ENCODE measurements around the gene OR2J3.

The OR2J3 gene

GRCh38 chr6:29107758-29108157, at the start of gene OR2J3:
Gene OR2J3 (plus strand): TSS chr6:29108058. CDS start chr6:29111891, 3,833 bp downstream.
- no peak for DNase-seq
- H3K27me3 ChIP-seq (replicated peaks; ENCODE audit: insufficient read depth, low read length), result no peaks in the 10 kb centered on the region
- H3K4me1 ChIP-seq (ENCODE audit: low read length), result no peaks in the 10 kb centered on the region
- no peaks in the 10 kb centered on the region for H3K79me2 ChIP-seq (ENCODE audit: low read length)
- no peaks in the 10 kb centered on the region for H3F3A ChIP-seq (ENCODE audit: insufficient read depth, low read length)
- no peak within 1 kb of the TSS for H3K4me2 ChIP-seq (ENCODE audit: low read depth, low read length)
- no peak for TF ChIP-seq EZH2 (optimal IDR thresholded peaks at IDR 0.05; ENCODE audit: low read depth, low read length)
- no peak for TF ChIP-seq EZH2phosphoT487 (IDR thresholded peaks at IDR 0.05; ENCODE audit: low read length)
- TF ChIP-seq CTCF (IDR thresholded peaks at IDR 0.05; ENCODE audit: low read length), result no peak
- H2AFZ ChIP-seq (ENCODE audit: low read length), result no peak within 1 kb of the TSS
- H3K9me2 ChIP-seq (replicated peaks; ENCODE audit: insufficient read depth, low read length), result no peaks in the 10 kb centered on the region
- H3K27ac ChIP-seq (ENCODE audit: low read length), result no peak within 1 kb of the TSS
- no peaks in the 10 kb centered on the region for H3K9me3 ChIP-seq (replicated peaks; ENCODE audit: insufficient read depth, low read length)
- H3K4me3 ChIP-seq (ENCODE audit: low read length), result no peak within 1 kb of the TSS
- H3K9ac ChIP-seq (ENCODE audit: low read length), result no peak within 1 kb of the TSS
- no peaks in the 10 kb centered on the region for H4K20me1 ChIP-seq (ENCODE audit: insufficient read depth, low read length)
- no peaks in the 10 kb centered on the region for H3K36me3 ChIP-seq (replicated peaks; ENCODE audit: insufficient read depth, low read length)

GRCh38 chr6:29071831-29072723, 35.8 kb upstream of the OR2J3 start:
- Histone ChIP-seq H4K20me1 (ENCODE audit: insufficient read depth, low read length) (no peaks in the 10 kb centered on the region), H3K4me3 (ENCODE audit: low read length) (no peak overlapping the region), H3K9me2 (replicated peaks; ENCODE audit: insufficient read depth, low read length) (no peaks in the 10 kb centered on the region), H3K79me2 (ENCODE audit: low read length) (no peaks in the 10 kb centered on the region), H3K4me2 (ENCODE audit: low read depth, low read length) (no peak overlapping the region), H3K36me3 (replicated peaks; ENCODE audit: insufficient read depth, low read length) (no peaks in the 10 kb centered on the region), H2AFZ (ENCODE audit: low read length) (no peak overlapping the region), H3K9me3 (replicated peaks; ENCODE audit: insufficient read depth, low read length) (no peaks in the 10 kb centered on the region), H3K4me1 (ENCODE audit: low read length) (no peaks in the 10 kb centered on the region), H3K27ac (ENCODE audit: low read length) (no peak overlapping the region), H3K9ac (ENCODE audit: low read length) (no peak overlapping the region), H3F3A (ENCODE audit: insufficient read depth, low read length) (no peaks in the 10 kb centered on the region), H3K27me3 (replicated peaks; ENCODE audit: insufficient read depth, low read length) (no peaks in the 10 kb centered on the region)
- TF ChIP-seq CTCF (IDR thresholded peaks at IDR 0.05; ENCODE audit: low read length), result peak; percentile 40
- no peak for TF ChIP-seq EZH2phosphoT487 (IDR thresholded peaks at IDR 0.05; ENCODE audit: low read length)
- TF ChIP-seq EZH2 (optimal IDR thresholded peaks at IDR 0.05; ENCODE audit: low read depth, low read length), result no peak
- DNase-seq, result peak; percentile 15

GRCh38 chr6:29079203-29079602, 28.7 kb upstream of the OR2J3 start:
- H3K4me1 ChIP-seq (ENCODE audit: low read length), result no peaks in the 10 kb centered on the region

More at GRCh38 chr6:29079203-29079602, 28.7 kb upstream of the OR2J3 start:
- Histone ChIP-seq H3K27ac (ENCODE audit: low read length) (no peak overlapping the region), H2AFZ (ENCODE audit: low read length) (no peak overlapping the region), H3K27me3 (replicated peaks; ENCODE audit: insufficient read depth, low read length) (no peaks in the 10 kb centered on the region), H3K9me2 (replicated peaks; ENCODE audit: insufficient read depth, low read length) (no peaks in the 10 kb centered on the region), H3K9me3 (replicated peaks; ENCODE audit: insufficient read depth, low read length) (no peaks in the 10 kb centered on the region), H3K4me3 (ENCODE audit: low read length) (no peak overlapping the region), H4K20me1 (ENCODE audit: insufficient read depth, low read length) (no peaks in the 10 kb centered on the region), H3K36me3 (replicated peaks; ENCODE audit: insufficient read depth, low read length) (no peaks in the 10 kb centered on the region), H3K4me2 (ENCODE audit: low read depth, low read length) (no peak overlapping the region), H3K79me2 (ENCODE audit: low read length) (no peaks in the 10 kb centered on the region), H3F3A (ENCODE audit: insufficient read depth, low read length) (no peaks in the 10 kb centered on the region), H3K9ac (ENCODE audit: low read length) (no peak overlapping the region)
- TF ChIP-seq CTCF (IDR thresholded peaks at IDR 0.05; ENCODE audit: low read length) (no peak), EZH2 (optimal IDR thresholded peaks at IDR 0.05; ENCODE audit: low read depth, low read length) (no peak), EZH2phosphoT487 (IDR thresholded peaks at IDR 0.05; ENCODE audit: low read length) (no peak)
- no peak for DNase-seq
